ENCODE data around the gene GATA5.

The GATA5 gene

GRCh38 chr20:62448788-62449187 is 27.0 kb downstream of the GATA5 start:
- TF ChIP-seq POLR2AphosphoS5 (IDR thresholded peaks at IDR 0.05; ENCODE audit: low read depth, low read length) = no peak
- TF ChIP-seq SIN3A (IDR thresholded peaks at IDR 0.05; ENCODE audit: borderline replicate concordance, insufficient read depth, low read length) = no peak
- TF ChIP-seq FOXP2 (optimal IDR thresholded peaks at IDR 0.05; ENCODE audit: borderline replicate concordance, extremely low read depth, extremely low read length, insufficient read depth) = no peak
- TF ChIP-seq TAF1 (IDR thresholded peaks at IDR 0.05; ENCODE audit: borderline replicate concordance, insufficient read depth, low read length) = no peak
- TF ChIP-seq REST (IDR thresholded peaks at IDR 0.05; ENCODE audit: insufficient read depth in 1 of 2, low read depth in 2 of 2, low read length in 2 of 2) = no peak

GRCh38 chr20:62448038-62448437 is 27.8 kb downstream of the GATA5 start:
- TF ChIP-seq FOXP2 (optimal IDR thresholded peaks at IDR 0.05; ENCODE audit: borderline replicate concordance, extremely low read depth, extremely low read length, insufficient read depth) (no peak), POLR2AphosphoS5 (IDR thresholded peaks at IDR 0.05; ENCODE audit: low read depth, low read length) (no peak), SIN3A (IDR thresholded peaks at IDR 0.05; ENCODE audit: borderline replicate concordance, insufficient read depth, low read length) (no peak), TAF1 (IDR thresholded peaks at IDR 0.05; ENCODE audit: borderline replicate concordance, insufficient read depth, low read length) (no peak), REST (IDR thresholded peaks at IDR 0.05; ENCODE audit: insufficient read depth in 1 of 2, low read depth in 2 of 2, low read length in 2 of 2) (no peak)

- no peak for TF ChIP-seq SIN3A (IDR thresholded peaks at IDR 0.05; ENCODE audit: borderline replicate concordance, insufficient read depth, low read length)
- no peak for TF ChIP-seq REST (IDR thresholded peaks at IDR 0.05; ENCODE audit: insufficient read depth in 1 of 2, low read depth in 2 of 2, low read length in 2 of 2)
- TF ChIP-seq TAF1 (IDR thresholded peaks at IDR 0.05; ENCODE audit: borderline replicate concordance, insufficient read depth, low read length) = no peak
- TF ChIP-seq POLR2AphosphoS5 (IDR thresholded peaks at IDR 0.05; ENCODE audit: low read depth, low read length) = no peak
- TF ChIP-seq FOXP2 (optimal IDR thresholded peaks at IDR 0.05; ENCODE audit: borderline replicate concordance, extremely low read depth, extremely low read length, insufficient read depth) = no peak
Observed at GRCh38 chr20:62446888-62447869, 28.6 kb downstream of the GATA5 start.

GRCh38 chr20:62446481-62446880 is 29.3 kb downstream of the GATA5 start:
- TF ChIP-seq POLR2AphosphoS5 (IDR thresholded peaks at IDR 0.05; ENCODE audit: low read depth, low read length) (no peak), TAF1 (IDR thresholded peaks at IDR 0.05; ENCODE audit: borderline replicate concordance, insufficient read depth, low read length) (no peak), SIN3A (IDR thresholded peaks at IDR 0.05; ENCODE audit: borderline replicate concordance, insufficient read depth, low read length) (no peak), FOXP2 (optimal IDR thresholded peaks at IDR 0.05; ENCODE audit: borderline replicate concordance, extremely low read depth, extremely low read length, insufficient read depth) (no peak), REST (IDR thresholded peaks at IDR 0.05; ENCODE audit: insufficient read depth in 1 of 2, low read depth in 2 of 2, low read length in 2 of 2) (no peak)
